ENCODE measurements around the gene MCC.

GRCh38 chr5:113193311-113193978 is 294.8 kb downstream of the MCC start:
- TF ChIP-seq CTCF (IDR thresholded peaks at IDR 0.05; ENCODE audit: insufficient read depth, low read length, poor library complexity, severe bottlenecking) = no peak
- TF ChIP-seq EZH2phosphoT487 (conservative IDR thresholded peaks at IDR 0.05; ENCODE audit: low read length) = no peak
